ENCODE data around the gene JARID2.

The JARID2 gene

GRCh38 chr6:15484821-15485220 is 239.0 kb downstream of the JARID2 start:
- Histone ChIP-seq H3K4me2 (ENCODE audit: low read length) (no peak overlapping the region), H2AFZ (ENCODE audit: low read length) (no peak overlapping the region), H3K27me3 (ENCODE audit: insufficient read depth, low read length) (no peaks in the 10 kb centered on the region), H3K9me2 (ENCODE audit: low read depth, low read length) (no peaks in the 10 kb centered on the region), H3K9me3 (ENCODE audit: low read length) (no peaks in the 10 kb centered on the region), H3K36me3 (ENCODE audit: insufficient read depth, low read length) (no peaks in the 10 kb centered on the region), H3F3A (ENCODE audit: insufficient read depth, low read length) (no peaks in the 10 kb centered on the region), H3K27ac (ENCODE audit: low read depth, low read length, poor library complexity, severe bottlenecking) (no peak overlapping the region), H3K4me3 (ENCODE audit: low read depth, low read length, poor library complexity, severe bottlenecking) (no peak overlapping the region), H3K79me2 (ENCODE audit: insufficient read depth, low read length) (no peaks in the 10 kb centered on the region), H3K9ac (ENCODE audit: low read length) (no peak overlapping the region), H3K4me1 (ENCODE audit: insufficient read depth, low read length, severe bottlenecking) (no peaks in the 10 kb centered on the region), H4K20me1 (ENCODE audit: insufficient read depth, low read length) (no peaks in the 10 kb centered on the region)
- TF ChIP-seq EZH2 (IDR thresholded peaks at IDR 0.05; ENCODE audit: borderline replicate concordance, low read length): no peak
- no peak for TF ChIP-seq CTCF (IDR thresholded peaks at IDR 0.05; ENCODE audit: low read length)

DNA sequence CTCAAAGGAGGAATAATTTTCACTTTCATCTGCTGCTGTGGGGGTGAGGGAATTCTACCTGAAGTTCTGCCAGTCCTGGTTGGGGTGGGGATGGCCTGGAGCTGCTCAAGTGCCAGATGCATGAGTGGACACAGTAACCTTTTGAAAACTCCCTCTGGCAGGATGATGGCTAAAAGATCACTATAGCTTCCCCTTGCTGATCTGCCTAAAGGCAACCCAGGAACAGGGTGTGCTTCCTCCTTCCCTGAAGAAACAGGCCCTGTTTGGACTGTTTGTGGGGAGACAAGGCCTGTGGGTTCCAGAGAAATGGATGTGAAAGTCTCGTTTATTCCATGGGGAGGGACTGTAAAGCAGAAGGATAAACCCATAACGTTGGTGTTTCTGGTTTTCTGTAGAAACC is 240.1 kb downstream of the JARID2 start:
- no peak overlapping the region for H2AFZ ChIP-seq (ENCODE audit: low read length)
- H3K4me1 ChIP-seq (ENCODE audit: insufficient read depth, low read length, severe bottlenecking): no peaks in the 10 kb centered on the region
- no peaks in the 10 kb centered on the region for H3K9me2 ChIP-seq (ENCODE audit: low read depth, low read length)
- no peaks in the 10 kb centered on the region for H3F3A ChIP-seq (ENCODE audit: insufficient read depth, low read length)
- H3K9ac ChIP-seq (ENCODE audit: low read length): no peak overlapping the region
- no peaks in the 10 kb centered on the region for H3K27me3 ChIP-seq (ENCODE audit: insufficient read depth, low read length)
- no peaks in the 10 kb centered on the region for H3K36me3 ChIP-seq (ENCODE audit: insufficient read depth, low read length)
- H3K27ac ChIP-seq (ENCODE audit: low read depth, low read length, poor library complexity, severe bottlenecking): no peak overlapping the region
- H3K4me3 ChIP-seq (ENCODE audit: low read depth, low read length, poor library complexity, severe bottlenecking): no peak overlapping the region
- H4K20me1 ChIP-seq (ENCODE audit: insufficient read depth, low read length): no peaks in the 10 kb centered on the region
- H3K4me2 ChIP-seq (ENCODE audit: low read length): no peak overlapping the region
- no peaks in the 10 kb centered on the region for H3K9me3 ChIP-seq (ENCODE audit: low read length)
- TF ChIP-seq EZH2 (IDR thresholded peaks at IDR 0.05; ENCODE audit: borderline replicate concordance, low read length) (no peak), CTCF (IDR thresholded peaks at IDR 0.05; ENCODE audit: low read length) (no peak)
- no peaks in the 10 kb centered on the region for H3K79me2 ChIP-seq (ENCODE audit: insufficient read depth, low read length)

DNA sequence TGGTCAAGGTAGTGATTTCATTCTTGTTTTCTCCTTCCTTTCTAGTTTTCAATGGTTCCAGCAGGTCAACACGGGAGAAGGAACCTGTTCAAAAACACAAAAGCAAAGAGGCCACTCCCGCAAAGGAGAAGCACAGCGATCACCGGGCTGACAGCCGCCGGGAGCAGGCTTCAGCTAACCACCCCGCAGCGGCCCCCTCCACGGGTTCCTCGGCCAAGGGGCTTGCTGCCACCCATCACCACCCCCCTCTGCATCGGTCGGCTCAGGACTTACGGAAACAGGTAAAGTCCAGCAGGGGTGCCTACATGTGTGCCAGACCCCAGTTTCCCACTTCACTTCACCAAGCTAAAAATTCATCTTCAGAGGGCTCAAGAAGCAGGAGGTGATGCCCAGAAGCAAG is 241.4 kb downstream of the JARID2 start:
- no peak overlapping the region for H3K4me2 ChIP-seq (ENCODE audit: low read length)
- no peaks in the 10 kb centered on the region for H3K9me2 ChIP-seq (ENCODE audit: low read depth, low read length)
- H3K9ac ChIP-seq (ENCODE audit: low read length): no peak overlapping the region
- H3K4me1 ChIP-seq (ENCODE audit: insufficient read depth, low read length, severe bottlenecking): no peaks in the 10 kb centered on the region
- no peaks in the 10 kb centered on the region for H3K79me2 ChIP-seq (ENCODE audit: insufficient read depth, low read length)
- no peak overlapping the region for H2AFZ ChIP-seq (ENCODE audit: low read length)
- no peak overlapping the region for H3K4me3 ChIP-seq (ENCODE audit: low read depth, low read length, poor library complexity, severe bottlenecking)
- H3K9me3 ChIP-seq (ENCODE audit: low read length): no peaks in the 10 kb centered on the region
- H3K27me3 ChIP-seq (ENCODE audit: insufficient read depth, low read length): no peaks in the 10 kb centered on the region
- H3K27ac ChIP-seq (ENCODE audit: low read depth, low read length, poor library complexity, severe bottlenecking): no peak overlapping the region
- H4K20me1 ChIP-seq (ENCODE audit: insufficient read depth, low read length): no peaks in the 10 kb centered on the region
- no peak for TF ChIP-seq CTCF (IDR thresholded peaks at IDR 0.05; ENCODE audit: low read length)
- no peak for TF ChIP-seq EZH2 (IDR thresholded peaks at IDR 0.05; ENCODE audit: borderline replicate concordance, low read length)
- no peaks in the 10 kb centered on the region for H3K36me3 ChIP-seq (ENCODE audit: insufficient read depth, low read length)
- H3F3A ChIP-seq (ENCODE audit: insufficient read depth, low read length): no peaks in the 10 kb centered on the region

Data from OCI-LY1 (cell line).